HG02759 (cell line): ENCODE data around the gene BFSP1.

Source experiments
- ATAC-seq: cut with Tn5 transposase; IDR thresholded peaks from one replicate; pipeline ENCODE4 v1.9.1; 2021; ENCODE audit warnings: mild to moderate bottlenecking, moderate library complexity; ENCODE audit not compliant: unreplicated experiment

Gene BFSP1

GRCh38 chr20:17500271-17500670 is 30.9 kb downstream of the BFSP1 start:
- no peak for ATAC-seq

GRCh38 chr20:17499041-17499440 is 32.1 kb downstream of the BFSP1 start:
- ATAC-seq, result no peak

- ATAC-seq, result no peak
Measured at GRCh38 chr20:17498641-17499040, 32.5 kb downstream of the BFSP1 start.

GRCh38 chr20:17497821-17498580 is 33.2 kb downstream of the BFSP1 start:
- no peak for ATAC-seq

GRCh38 chr20:17495826-17496225 is 35.4 kb downstream of the BFSP1 start:
- no peak for ATAC-seq

- no peak for ATAC-seq
Measured at GRCh38 chr20:17494201-17494600, 37.0 kb downstream of the BFSP1 start.

- ATAC-seq, result no peak
Measured at GRCh38 chr20:17493173-17493572, 38.0 kb downstream of the BFSP1 start.

GRCh38 chr20:17491488-17491887 is 39.7 kb downstream of the BFSP1 start:
- ATAC-seq, result no peak

GRCh38 chr20:17491041-17491440 is 40.1 kb downstream of the BFSP1 start:
- no peak for ATAC-seq

GRCh38 chr20:17490501-17490900 is 40.7 kb downstream of the BFSP1 start:
- ATAC-seq, result no peak

- no peak for ATAC-seq
Measured at GRCh38 chr20:17488916-17489600, 42.1 kb downstream of the BFSP1 start.

- ATAC-seq, result no peak
Measured at GRCh38 chr20:17485017-17485416, 46.2 kb downstream of the BFSP1 start.

- ATAC-seq, result no peak
Measured at GRCh38 chr20:17482536-17482935, 48.6 kb downstream of the BFSP1 start.

- no peak for ATAC-seq
Measured at GRCh38 chr20:17481661-17482060, 49.5 kb downstream of the BFSP1 start.

- ATAC-seq, result no peak
Measured at GRCh38 chr20:17480696-17481095, 50.5 kb downstream of the BFSP1 start.

GRCh38 chr20:17479063-17479657 is 52.0 kb downstream of the BFSP1 start:
- ATAC-seq, result no peak

GRCh38 chr20:17473659-17474058 is 57.5 kb downstream of the BFSP1 start:
- ATAC-seq, result no peak

GRCh38 chr20:17471606-17472187 is 59.5 kb downstream of the BFSP1 start:
- no peak for ATAC-seq

- no peak for ATAC-seq
Measured at GRCh38 chr20:17470973-17471372, 60.2 kb downstream of the BFSP1 start.

GRCh38 chr20:17470521-17470920 is 60.7 kb downstream of the BFSP1 start:
- ATAC-seq, result no peak

- ATAC-seq, result no peak
Measured at GRCh38 chr20:17469246-17470030, 61.7 kb downstream of the BFSP1 start.
